Ishikawa (cell line): ENCODE results near the gene NOX5.

ENCODE experiments used
- CEBPB ChIP-seq: IDR thresholded peaks from 2 replicates; pipeline ENCODE4 v1.6.1; 2012
- CREB1 ChIP-seq: IDR thresholded peaks from 2 replicates; pipeline ENCODE4 v1.6.1; 2012; ENCODE audit warnings: low read depth
- EGR1 ChIP-seq: IDR thresholded peaks from 2 replicates; pipeline ENCODE4 v1.6.1; 2012
- EP300 ChIP-seq: IDR thresholded peaks from 2 replicates; pipeline ENCODE4 v1.6.1; 2012; ENCODE audit warnings: borderline replicate concordance
- FOXM1 ChIP-seq: IDR thresholded peaks from 2 replicates; pipeline ENCODE4 v1.6.1; 2012; ENCODE audit warnings: low read depth, borderline replicate concordance
- NFIC ChIP-seq: IDR thresholded peaks from 2 replicates; pipeline ENCODE4 v1.6.1; 2012
- RAD21 ChIP-seq: IDR thresholded peaks from 2 replicates; pipeline ENCODE4 v1.6.1; 2012; ENCODE audit warnings: low read depth
- TAF1 ChIP-seq: IDR thresholded peaks from 2 replicates; pipeline ENCODE4 v1.6.1; 2012; ENCODE audit warnings: low read depth, mild to moderate bottlenecking
- TCF12 ChIP-seq: IDR thresholded peaks from 2 replicates; pipeline ENCODE4 v1.6.1; 2012; ENCODE audit warnings: low read depth
- TEAD4 ChIP-seq: IDR thresholded peaks from 2 replicates; pipeline ENCODE4 v1.6.1; 2012
- YY1 ChIP-seq: IDR thresholded peaks from 2 replicates; pipeline ENCODE4 v1.6.1; 2012; ENCODE audit warnings: low read depth
- ZBTB7A ChIP-seq: IDR thresholded peaks from 2 replicates; pipeline ENCODE4 v1.6.1; 2012; ENCODE audit warnings: low read depth
- TF ChIP-seq, protein P1 (sequence below): IDR thresholded peaks from 2 replicates; pipeline ENCODE4 v1.6.1; 2012
- TF ChIP-seq, protein P2 (sequence below): IDR thresholded peaks from 2 replicates; pipeline ENCODE4 v1.6.1; 2012; ENCODE audit warnings: low read depth, mild to moderate bottlenecking
- TF ChIP-seq, protein P3 (sequence below): IDR thresholded peaks from 2 replicates; pipeline ENCODE4 v1.6.1; 2012

NOX5 gene

DNA sequence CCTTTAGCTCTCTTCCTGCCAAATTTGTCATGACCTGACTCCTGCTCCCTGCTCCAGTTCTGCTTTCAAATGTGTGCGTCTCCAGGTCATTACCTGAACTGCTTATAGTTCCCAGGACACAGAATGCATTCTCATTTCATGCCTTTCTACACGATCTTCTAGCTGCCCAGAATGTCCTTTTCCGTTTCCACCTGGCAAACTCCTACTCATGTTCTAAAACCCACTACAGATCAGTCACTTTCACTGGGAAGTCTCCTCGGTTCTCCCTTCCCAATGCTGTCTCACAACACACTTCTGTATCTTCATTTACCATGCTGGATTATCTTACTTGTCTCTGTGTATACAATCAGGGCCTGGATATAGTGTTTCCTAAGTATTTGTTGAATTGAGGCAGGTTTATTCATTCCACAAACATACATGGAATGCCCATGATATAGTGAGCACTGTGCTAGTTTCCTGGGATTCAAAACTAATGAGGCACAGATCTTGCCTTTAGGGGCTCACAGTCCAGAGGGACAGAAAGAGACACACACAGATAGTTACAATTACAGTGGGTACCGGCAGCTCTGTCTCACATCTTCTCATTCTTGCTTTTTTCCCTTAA lies 1.6 kb upstream of the NOX5 start:
- no peak for TF ChIP-seq ZBTB7A
- no peak for TF ChIP-seq YY1
- TF ChIP-seq NFIC, result no peak
- TF ChIP-seq CEBPB, result no peak
- TF ChIP-seq TCF12, result no peak
- TF ChIP-seq, protein P1, sequence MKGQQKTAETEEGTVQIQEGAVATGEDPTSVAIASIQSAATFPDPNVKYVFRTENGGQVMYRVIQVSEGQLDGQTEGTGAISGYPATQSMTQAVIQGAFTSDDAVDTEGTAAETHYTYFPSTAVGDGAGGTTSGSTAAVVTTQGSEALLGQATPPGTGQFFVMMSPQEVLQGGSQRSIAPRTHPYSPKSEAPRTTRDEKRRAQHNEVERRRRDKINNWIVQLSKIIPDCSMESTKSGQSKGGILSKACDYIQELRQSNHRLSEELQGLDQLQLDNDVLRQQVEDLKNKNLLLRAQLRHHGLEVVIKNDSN, result no peak
- TF ChIP-seq, protein P2, sequence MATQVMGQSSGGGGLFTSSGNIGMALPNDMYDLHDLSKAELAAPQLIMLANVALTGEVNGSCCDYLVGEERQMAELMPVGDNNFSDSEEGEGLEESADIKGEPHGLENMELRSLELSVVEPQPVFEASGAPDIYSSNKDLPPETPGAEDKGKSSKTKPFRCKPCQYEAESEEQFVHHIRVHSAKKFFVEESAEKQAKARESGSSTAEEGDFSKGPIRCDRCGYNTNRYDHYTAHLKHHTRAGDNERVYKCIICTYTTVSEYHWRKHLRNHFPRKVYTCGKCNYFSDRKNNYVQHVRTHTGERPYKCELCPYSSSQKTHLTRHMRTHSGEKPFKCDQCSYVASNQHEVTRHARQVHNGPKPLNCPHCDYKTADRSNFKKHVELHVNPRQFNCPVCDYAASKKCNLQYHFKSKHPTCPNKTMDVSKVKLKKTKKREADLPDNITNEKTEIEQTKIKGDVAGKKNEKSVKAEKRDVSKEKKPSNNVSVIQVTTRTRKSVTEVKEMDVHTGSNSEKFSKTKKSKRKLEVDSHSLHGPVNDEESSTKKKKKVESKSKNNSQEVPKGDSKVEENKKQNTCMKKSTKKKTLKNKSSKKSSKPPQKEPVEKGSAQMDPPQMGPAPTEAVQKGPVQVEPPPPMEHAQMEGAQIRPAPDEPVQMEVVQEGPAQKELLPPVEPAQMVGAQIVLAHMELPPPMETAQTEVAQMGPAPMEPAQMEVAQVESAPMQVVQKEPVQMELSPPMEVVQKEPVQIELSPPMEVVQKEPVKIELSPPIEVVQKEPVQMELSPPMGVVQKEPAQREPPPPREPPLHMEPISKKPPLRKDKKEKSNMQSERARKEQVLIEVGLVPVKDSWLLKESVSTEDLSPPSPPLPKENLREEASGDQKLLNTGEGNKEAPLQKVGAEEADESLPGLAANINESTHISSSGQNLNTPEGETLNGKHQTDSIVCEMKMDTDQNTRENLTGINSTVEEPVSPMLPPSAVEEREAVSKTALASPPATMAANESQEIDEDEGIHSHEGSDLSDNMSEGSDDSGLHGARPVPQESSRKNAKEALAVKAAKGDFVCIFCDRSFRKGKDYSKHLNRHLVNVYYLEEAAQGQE, result no peak
- no peak for TF ChIP-seq EP300
- TF ChIP-seq, protein P3, sequence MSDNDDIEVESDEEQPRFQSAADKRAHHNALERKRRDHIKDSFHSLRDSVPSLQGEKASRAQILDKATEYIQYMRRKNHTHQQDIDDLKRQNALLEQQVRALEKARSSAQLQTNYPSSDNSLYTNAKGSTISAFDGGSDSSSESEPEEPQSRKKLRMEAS, result no peak
- TF ChIP-seq TAF1, result no peak
- TF ChIP-seq EGR1, result no peak
- no peak for TF ChIP-seq FOXM1
- no peak for TF ChIP-seq CREB1
- no peak for TF ChIP-seq RAD21
- TF ChIP-seq TEAD4, result no peak

DNA sequence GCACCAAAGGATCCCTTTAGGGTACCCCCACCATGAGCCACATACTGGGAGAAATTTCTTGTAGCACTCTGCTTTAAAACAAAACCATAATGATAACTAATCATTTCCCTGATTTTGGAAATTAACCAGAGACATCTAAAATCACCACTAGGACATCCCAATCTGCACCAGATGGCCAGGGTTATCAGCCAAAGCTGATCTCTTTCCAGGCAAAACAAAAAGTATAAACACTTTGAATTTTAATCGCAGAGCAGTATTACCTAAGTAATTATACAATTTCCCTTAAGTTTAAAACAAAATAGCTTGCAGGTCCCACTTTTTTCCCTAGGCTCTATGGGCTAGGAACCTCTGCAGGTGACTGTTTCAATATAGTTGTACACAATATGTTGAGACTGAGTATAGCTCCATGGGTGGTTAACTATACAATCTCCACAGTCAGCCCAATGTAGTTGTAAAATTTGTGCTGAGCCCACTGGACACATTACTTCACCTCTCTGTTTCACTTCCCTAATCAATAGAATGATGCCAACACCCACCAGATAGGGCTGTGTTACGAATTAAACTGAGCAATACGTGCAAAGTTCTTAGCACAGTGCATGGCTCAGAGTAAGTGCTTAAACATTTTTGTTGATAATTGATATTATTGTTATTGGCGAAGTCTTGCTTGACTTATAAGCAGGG lies 629 bp upstream of the NOX5 start:
- TF ChIP-seq ZBTB7A (no peak), CREB1 (no peak), TAF1 (no peak), NFIC (no peak), RAD21 (no peak), CEBPB (no peak), TCF12 (no peak), TEAD4 (no peak), FOXM1 (no peak), YY1 (no peak), EP300 (no peak), EGR1 (no peak)
- TF ChIP-seq, protein P1, result no peak
- TF ChIP-seq, protein P2, result no peak
- TF ChIP-seq, protein P3, result no peak

DNA sequence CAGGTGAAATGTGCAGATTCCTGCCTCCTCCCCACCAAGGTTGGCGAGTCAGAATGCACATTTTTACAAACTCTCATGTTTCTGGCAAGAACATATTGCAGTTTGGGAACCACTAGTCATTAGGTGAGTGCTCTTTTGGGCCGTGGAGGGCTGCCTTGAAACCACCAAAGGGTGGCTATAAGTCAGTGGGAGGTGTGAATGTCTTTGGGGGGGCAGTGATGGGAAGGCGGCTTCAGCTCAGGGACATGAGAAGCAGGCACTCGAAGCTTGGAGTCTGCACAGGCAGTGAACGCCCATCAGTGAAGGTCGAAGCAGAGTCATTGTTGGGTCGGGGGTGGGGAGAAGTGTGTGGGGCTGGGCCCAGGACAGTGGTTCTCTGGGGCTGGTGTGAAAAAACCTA lies 1.1 kb downstream of the NOX5 start:
- no peak for TF ChIP-seq CEBPB
- no peak for TF ChIP-seq EGR1
- no peak for TF ChIP-seq EP300
- TF ChIP-seq YY1, result no peak
- TF ChIP-seq NFIC, result no peak
- TF ChIP-seq ZBTB7A, result no peak
- TF ChIP-seq TCF12, result no peak
- TF ChIP-seq, protein P1, result no peak
- TF ChIP-seq, protein P2, result no peak
- TF ChIP-seq FOXM1, result no peak
- TF ChIP-seq TAF1, result no peak
- TF ChIP-seq TEAD4, result no peak
- TF ChIP-seq, protein P3, result no peak
- no peak for TF ChIP-seq RAD21
- no peak for TF ChIP-seq CREB1
